Psoas muscle (tissue), 8 donors: ENCODE results near the gene FSTL4. TPM values are rescaled to one million over a fixed set of nuclear protein-coding genes. Genes with fewer than 3 reads are reported as not detected.

Source experiments
- ATAC-seq, 4 donors: fragments of 200-7000 bp; cut with Tn5 transposase; one replicate each; pipeline ENCODE4 v1.9.1; 2020; ENCODE audit warnings: moderate library complexity in 3 of 4, mild to moderate bottlenecking in 2 of 4
- DNase-seq, 2 donors: peaks; one replicate each; pipeline ENCODE4 v3.0.0-alpha.2; 2020
- H3K27ac ChIP-seq: fragments of 200-600 bp; one replicate; pipeline ENCODE4 v1.8.0; 2022
- H3K27me3 ChIP-seq, 3 donors: fragments of 200-600 bp in 1 of 3; one replicate each; pipeline versions ENCODE4 v1.6.1 to v1.8.0; 2013 to 2022; ENCODE audit warnings: low read length in 2 of 3, mild to moderate bottlenecking in 2 of 3, moderate library complexity in 1 of 3; ENCODE audit not compliant: insufficient read depth in 3 of 3
- H3K36me3 ChIP-seq, 2 donors: fragments of 200-600 bp in 1 of 2; one replicate each; pipeline versions ENCODE4 v1.6.1 to v1.8.0; 2013 to 2022; ENCODE audit warnings: low read depth in 1 of 2, mild to moderate bottlenecking in 1 of 2, moderate library complexity in 1 of 2; ENCODE audit not compliant: insufficient read depth in 1 of 2
- H3K4me1 ChIP-seq: fragments of 200-600 bp; one replicate; pipeline ENCODE4 v1.8.0; 2022
- H3K4me3 ChIP-seq: fragments of 200-600 bp; one replicate; pipeline ENCODE4 v1.8.0; 2022; ENCODE audit warnings: mild to moderate bottlenecking
- H3K9me3 ChIP-seq: fragments of 200-600 bp; one replicate; pipeline ENCODE4 v1.8.0; 2022
- WGBS, 3 donors: extraction: QIAGEN DNeasy Blood & Tissue Kit; methylation state at CpG; one replicate each; pipeline versions ENCODE4 v1.1.6 to v1.1.7; 2013; 5-methylcytosine and 5-hydroxymethylcytosine counted together
- intact Hi-C, 2 donors: fragments of 100-400 bp; cut with DNase I; formaldehyde crosslinking; loops; one replicate each; pipeline versions ENCODE4 v1.11.0 to v1.14.2; 2022
- polyA plus RNA-seq, 3 donors: library from polyadenylated mRNA; stranded (reverse); fragments of 200-250 nt; gene quantifications; one replicate each; pipeline ENCODE4 v1.2.3, GENCODE V29; 2013
- total RNA-seq, 4 donors: library from RNA; stranded (reverse); fragmentation: NEBNext Ultra II Directional in 2 of 4; extraction: Animal tissue kit (Norgen Biotek cat#: 25700) in 2 of 4; gene quantifications; one replicate each; pipeline versions ENCODE4 v1.2.1 to v1.2.4, GENCODE V29; 2021 to 2023
- TF ChIP-seq, protein P1 (sequence below): fragments of 200-600 bp; IDR thresholded peaks from one replicate; pipeline ENCODE4 v1.8.0; 2022; ENCODE audit warnings: antibody characterized with exemption
- donor health status: healthy with polysubstance abuse.
- donor health status: DM: no; HTN: no; CAD: no; lungs with moderate emphysema.
- donor health status: Bipolar disorder and iron deficiency.
- donor health status: healthy.
- donor health status: DM: yes; HTN: yes; CAD: no.
- donor health status: DM: no; HTN: no; CAD: no.
- donor health status: DM: no; HTN: no; CAD: no.
- donor health status: DM: yes; HTN: yes; CAD: no.

The FSTL4 gene
- total and polyA plus RNA-seq, 7 donors, result 0.07 to 0.81 (median 0.24) TPM

DNA sequence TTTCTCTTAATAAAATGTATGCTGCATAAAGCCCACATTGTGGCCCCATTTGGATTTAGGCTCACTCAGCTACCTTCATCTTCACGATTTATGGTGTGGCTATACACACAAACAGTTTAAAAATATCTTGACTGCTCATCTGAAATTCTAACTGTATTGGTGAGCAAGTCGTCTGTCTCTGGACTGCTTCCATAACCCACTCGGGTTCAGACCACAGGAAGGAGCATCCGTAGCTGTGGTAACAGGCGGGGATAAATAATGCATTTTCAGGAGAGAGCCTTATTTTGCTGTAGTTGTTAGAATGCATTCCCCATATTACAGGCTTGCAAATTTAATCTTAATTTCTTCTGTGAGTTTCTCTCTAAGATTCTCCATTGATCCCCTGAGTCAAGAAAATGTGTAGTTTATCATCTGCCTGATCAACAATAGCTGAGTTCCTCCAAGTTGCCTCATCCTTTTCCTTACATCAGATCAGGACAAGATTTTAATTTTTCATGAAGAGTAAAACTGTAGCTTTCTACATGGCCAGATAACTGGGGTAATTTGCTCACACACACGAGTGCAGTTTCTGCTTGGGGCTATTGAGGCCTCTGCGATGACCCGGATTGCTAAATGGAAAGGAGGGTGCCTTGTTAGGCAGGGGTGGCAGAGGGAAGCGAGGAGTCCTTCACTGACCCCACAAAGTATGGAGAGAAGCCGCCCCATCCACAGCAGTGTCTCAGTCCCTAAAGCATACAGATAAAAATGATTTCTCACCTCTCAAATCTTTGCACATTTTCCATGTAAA, 133.9 kb downstream of the FSTL4 start:
- Histone ChIP-seq H3K9me3 (no peaks in the 10 kb centered on the region), H3K4me3 (no peak overlapping the region), H3K36me3 (no peaks in the 10 kb centered on the region), H3K27ac (no peak overlapping the region), H3K27me3 (no peaks in the 10 kb centered on the region), H3K4me1 (no peaks in the 10 kb centered on the region)
- intact Hi-C loops, result no loop called here
- 64 to 69% (median 68%) methylated on average over 10 of the region's 10 CpGs for WGBS, 3 donors
- TF ChIP-seq, protein P1, sequence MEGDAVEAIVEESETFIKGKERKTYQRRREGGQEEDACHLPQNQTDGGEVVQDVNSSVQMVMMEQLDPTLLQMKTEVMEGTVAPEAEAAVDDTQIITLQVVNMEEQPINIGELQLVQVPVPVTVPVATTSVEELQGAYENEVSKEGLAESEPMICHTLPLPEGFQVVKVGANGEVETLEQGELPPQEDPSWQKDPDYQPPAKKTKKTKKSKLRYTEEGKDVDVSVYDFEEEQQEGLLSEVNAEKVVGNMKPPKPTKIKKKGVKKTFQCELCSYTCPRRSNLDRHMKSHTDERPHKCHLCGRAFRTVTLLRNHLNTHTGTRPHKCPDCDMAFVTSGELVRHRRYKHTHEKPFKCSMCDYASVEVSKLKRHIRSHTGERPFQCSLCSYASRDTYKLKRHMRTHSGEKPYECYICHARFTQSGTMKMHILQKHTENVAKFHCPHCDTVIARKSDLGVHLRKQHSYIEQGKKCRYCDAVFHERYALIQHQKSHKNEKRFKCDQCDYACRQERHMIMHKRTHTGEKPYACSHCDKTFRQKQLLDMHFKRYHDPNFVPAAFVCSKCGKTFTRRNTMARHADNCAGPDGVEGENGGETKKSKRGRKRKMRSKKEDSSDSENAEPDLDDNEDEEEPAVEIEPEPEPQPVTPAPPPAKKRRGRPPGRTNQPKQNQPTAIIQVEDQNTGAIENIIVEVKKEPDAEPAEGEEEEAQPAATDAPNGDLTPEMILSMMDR, result no peak
- DNase-seq, result no peak
- ATAC-seq, result no peak

DNA sequence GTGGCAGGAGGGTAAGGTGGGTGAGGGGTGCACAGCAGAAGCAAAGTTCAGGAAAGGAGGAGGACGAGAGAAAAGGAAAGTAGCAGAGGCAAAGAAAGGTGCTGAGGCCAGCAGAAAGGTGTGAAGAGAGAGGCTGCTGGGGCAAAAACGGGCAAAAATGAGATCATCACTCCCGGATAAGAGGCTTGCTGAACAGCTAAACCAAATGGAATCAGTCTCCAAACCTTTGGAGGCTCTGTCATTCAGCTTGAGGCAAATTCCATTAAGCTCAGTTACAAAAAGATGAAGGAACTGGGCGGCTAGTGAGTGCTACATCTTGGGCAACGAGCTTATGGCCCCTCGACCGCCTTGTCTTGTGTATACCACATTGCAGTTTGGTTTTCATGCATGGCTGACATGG, 136.4 kb downstream of the FSTL4 start:
- Histone ChIP-seq H3K27me3 (no peaks in the 10 kb centered on the region), H3K4me1 (no peaks in the 10 kb centered on the region), H3K36me3 (no peaks in the 10 kb centered on the region), H3K9me3 (no peaks in the 10 kb centered on the region), H3K27ac (no peak overlapping the region), H3K4me3 (no peak overlapping the region)
- 81 to 85% (median 81%) methylated on average over 7 of the region's 7 CpGs for WGBS, 3 donors
- TF ChIP-seq, protein P1, result no peak
- intact Hi-C loops, result no loop called here
- no peak for ATAC-seq
- DNase-seq, result no peak

GRCh38 chr5:133474851-133475590, 137.3 kb downstream of the FSTL4 start:
- 58 to 66% (median 61%) methylated on average over 20 of the region's 20 CpGs for WGBS, 3 donors
- DNase-seq (no peak), ATAC-seq (no peak)
- H3K4me3 ChIP-seq, result no peak overlapping the region
- H3K9me3 ChIP-seq, result no peaks in the 10 kb centered on the region
- H3K27ac ChIP-seq, result no peak overlapping the region
- H3K27me3 ChIP-seq, result no peaks in the 10 kb centered on the region
- no peaks in the 10 kb centered on the region for H3K4me1 ChIP-seq
- TF ChIP-seq, protein P1, result no peak
- H3K36me3 ChIP-seq, result no peaks in the 10 kb centered on the region
- intact Hi-C loops, result no loop called here

DNA sequence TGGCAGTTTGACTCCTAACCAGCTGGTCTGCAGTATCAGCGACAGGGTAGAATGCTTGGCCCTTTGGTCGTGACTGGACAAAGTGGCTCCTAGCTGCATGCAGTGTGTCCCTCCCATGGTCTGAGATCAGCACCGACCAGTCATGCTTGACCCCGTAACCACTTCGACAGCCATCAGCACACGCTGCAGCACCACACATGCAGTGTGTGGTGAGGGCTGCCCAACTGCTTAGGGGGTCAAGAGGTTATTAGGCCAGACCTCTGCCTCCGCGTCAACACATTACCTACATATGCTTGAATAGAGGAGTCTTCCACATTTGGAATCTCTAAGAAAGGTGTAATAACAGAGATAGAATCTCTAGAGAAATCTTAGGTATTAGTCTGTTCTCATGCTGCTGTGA, 139.1 kb downstream of the FSTL4 start:
- Histone ChIP-seq H3K27ac (no peak overlapping the region), H3K4me3 (no peak overlapping the region), H3K36me3 (no peaks in the 10 kb centered on the region), H3K4me1 (no peaks in the 10 kb centered on the region), H3K9me3 (no peaks in the 10 kb centered on the region), H3K27me3 (no peaks in the 10 kb centered on the region)
- 80 to 90% (median 88%) methylated on average over 8 of the region's 8 CpGs for WGBS, 3 donors
- DNase-seq (no peak), ATAC-seq (no peak)
- TF ChIP-seq, protein P1, result no peak
- intact Hi-C loops, result no loop called here
